Keratinocyte (primary cell): ENCODE measurements around the gene PCYOX1L. TPM values are rescaled to one million over a fixed set of nuclear protein-coding genes. Genes with fewer than 3 reads are reported as not detected.

Experiments used
- DNase-seq: peaks from one replicate; pipeline ENCODE4 v3.0.0-alpha.2; 2011; ENCODE audit warnings: low read depth, missing footprints, low spot score
- FAIRE-seq: peaks from 2 replicates; lab custom pipeline; 2011; peaks lifted over from hg19 to GRCh38; lab: Jason Lieb, UNC
- H2AFZ ChIP-seq: 2 replicates; pipeline ENCODE4 v1.6.0; 2012; ENCODE audit warnings: low read length, control low read depth, inconsistent platforms; ENCODE audit not compliant: control insufficient read depth
- H3K27ac ChIP-seq: 2 replicates; pipeline ENCODE4 v1.5.1; 2011; ENCODE audit warnings: low read length; ENCODE audit not compliant: control insufficient read depth, insufficient read depth
- H3K27me3 ChIP-seq: 3 replicates; pipeline ENCODE4 v1.6.0; 2011; ENCODE audit warnings: low read length; ENCODE audit not compliant: control insufficient read depth, insufficient read depth; ENCODE audit errors: extremely low read depth
- H3K36me3 ChIP-seq, 2 experiments: 2 replicates in 1 of 2; 3 replicates in 1 of 2; pipeline ENCODE4 v1.5.1; 2011; ENCODE audit warnings: low read length in 2 of 2, mild to moderate bottlenecking in 1 of 2; ENCODE audit not compliant: control insufficient read depth in 2 of 2, insufficient read depth in 2 of 2; ENCODE audit errors: extremely low read depth in 1 of 2
- H3K4me1 ChIP-seq: 3 replicates; pipeline ENCODE4 v1.5.1; 2011; ENCODE audit warnings: low read length; ENCODE audit not compliant: control insufficient read depth, insufficient read depth; ENCODE audit errors: extremely low read depth
- H3K4me2 ChIP-seq: 3 replicates; pipeline ENCODE4 v1.6.0; 2011; ENCODE audit warnings: low read depth, low read length; ENCODE audit not compliant: control insufficient read depth, insufficient read depth; ENCODE audit errors: extremely low read depth
- H3K4me3 ChIP-seq, 3 experiments: fragments of 200-600 bp in 1 of 3; sonication (generic) in 1 of 3; 2 replicates in 2 of 3; 3 replicates in 1 of 3; pipeline ENCODE4 v1.5.1; 2011 to 2016; ENCODE audit warnings: low read length in 3 of 3, mild to moderate bottlenecking in 3 of 3, control low read depth in 2 of 3, inconsistent platforms in 1 of 3, low read depth in 1 of 3, mixed read lengths in 1 of 3, mixed run types in 1 of 3, moderate library complexity in 1 of 3; ENCODE audit not compliant: control insufficient read depth in 2 of 3, insufficient read depth in 2 of 3; ENCODE audit errors: extremely low read depth in 1 of 3
- H3K79me2 ChIP-seq: 2 replicates; pipeline ENCODE4 v1.6.0; 2012; ENCODE audit warnings: low read length; ENCODE audit not compliant: control insufficient read depth, insufficient read depth
- H3K9ac ChIP-seq: 3 replicates; pipeline ENCODE4 v1.6.0; 2011; ENCODE audit warnings: low read length; ENCODE audit not compliant: control insufficient read depth, insufficient read depth; ENCODE audit errors: extremely low read depth
- H3K9me1 ChIP-seq: 3 replicates; pipeline ENCODE4 v1.6.0; 2011; ENCODE audit warnings: low read length; ENCODE audit not compliant: control insufficient read depth, insufficient read depth; ENCODE audit errors: extremely low read depth
- H3K9me3 ChIP-seq: 2 replicates; pipeline ENCODE4 v1.5.1; 2012; ENCODE audit warnings: low read depth, low read length; ENCODE audit not compliant: control insufficient read depth
- H4K20me1 ChIP-seq: 3 replicates; pipeline ENCODE4 v1.6.0; 2011; ENCODE audit warnings: low read length; ENCODE audit not compliant: control insufficient read depth, insufficient read depth; ENCODE audit errors: extremely low read depth
- EZH2 ChIP-seq: IDR thresholded peaks from one replicate; pipeline ENCODE4 v1.6.1; 2012; ENCODE audit warnings: inconsistent platforms, mild to moderate bottlenecking, low read length, moderate library complexity
- dilution Hi-C: fragments of 300-500 bp; cut with MboI; formaldehyde crosslinking; loops from one replicate; pipeline ENCODE4 v1.7.0; 2020; ENCODE audit warnings: low sequenced_read_pairs; ENCODE audit not compliant: extremely low pct_ligation_motif_present
- polyA plus RNA-seq, 5 experiments: library from polyadenylated mRNA; depleted of rRNA in 3 of 5; stranded (reverse) in 3 of 5; stranded (forward) in 1 of 5; unstranded in 1 of 5; fragments of >200 nt; gene quantifications; 1 replicate in 1 of 5; 2 replicates in 3 of 5; 3 replicates in 1 of 5; pipeline versions ENCODE4 v1.2.1 to v1.2.3, GENCODE V29; 2011 to 2012; ENCODE audit warnings: missing spikeins in 2 of 5, low read depth in 1 of 5, low replicate concordance in 1 of 5
- TF ChIP-seq, protein P1 (sequence below), 3 experiments: IDR thresholded peaks in 1 of 3; conservative IDR thresholded peaks in 1 of 3; optimal IDR thresholded peaks in 1 of 3; 2 replicates in 2 of 3; 3 replicates in 1 of 3; pipeline versions ENCODE3 to v1.5.1; 2011; ENCODE audit warnings: low read length in 3 of 3, mild to moderate bottlenecking in 3 of 3, moderate library complexity in 2 of 3, control low read depth in 1 of 3, inconsistent platforms in 1 of 3; ENCODE audit not compliant: insufficient read depth in 2 of 3; ENCODE audit errors: extremely low read depth in 1 of 3

Gene PCYOX1L
- polyA plus RNA-seq, 1 donor (not counting 4 experiments of a cell fraction or from before 2014, with no cell fraction given): 9.5 TPM

DNA sequence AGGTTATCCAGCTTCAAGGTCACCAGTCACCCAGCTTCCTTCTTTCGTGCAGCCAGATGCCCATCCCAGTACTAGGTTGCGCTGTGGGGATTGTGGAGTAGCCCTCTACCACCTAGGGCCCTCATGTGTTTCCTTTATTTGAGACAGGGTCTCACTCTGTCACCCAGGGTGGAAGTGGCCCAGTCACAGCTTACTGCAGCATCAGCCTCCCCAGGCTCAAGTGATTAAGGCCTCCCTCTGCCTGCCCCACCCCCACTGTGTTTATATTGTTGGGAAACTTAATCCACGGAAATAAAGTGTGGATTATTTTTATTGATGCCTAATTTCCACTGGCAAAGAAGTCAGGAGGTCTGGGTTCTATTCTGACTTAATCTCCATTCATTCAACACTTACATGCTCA, 17.0 kb downstream of the PCYOX1L start:
- FAIRE-seq: no peak
- dilution Hi-C loops: no loop called here
- no peak overlapping the region for H3K27ac ChIP-seq

GRCh38 chr5:149375434-149375833, 17.6 kb downstream of the PCYOX1L start:
- dilution Hi-C loops: no loop called here
- H3K9ac ChIP-seq: no peak overlapping the region
- no peaks in the 10 kb centered on the region for H3K9me1 ChIP-seq
- no peaks in the 10 kb centered on the region for H3K79me2 ChIP-seq
- H4K20me1 ChIP-seq: no peaks in the 10 kb centered on the region
- no peaks in the 10 kb centered on the region for H3K9me3 ChIP-seq
- TF ChIP-seq, protein P1, sequence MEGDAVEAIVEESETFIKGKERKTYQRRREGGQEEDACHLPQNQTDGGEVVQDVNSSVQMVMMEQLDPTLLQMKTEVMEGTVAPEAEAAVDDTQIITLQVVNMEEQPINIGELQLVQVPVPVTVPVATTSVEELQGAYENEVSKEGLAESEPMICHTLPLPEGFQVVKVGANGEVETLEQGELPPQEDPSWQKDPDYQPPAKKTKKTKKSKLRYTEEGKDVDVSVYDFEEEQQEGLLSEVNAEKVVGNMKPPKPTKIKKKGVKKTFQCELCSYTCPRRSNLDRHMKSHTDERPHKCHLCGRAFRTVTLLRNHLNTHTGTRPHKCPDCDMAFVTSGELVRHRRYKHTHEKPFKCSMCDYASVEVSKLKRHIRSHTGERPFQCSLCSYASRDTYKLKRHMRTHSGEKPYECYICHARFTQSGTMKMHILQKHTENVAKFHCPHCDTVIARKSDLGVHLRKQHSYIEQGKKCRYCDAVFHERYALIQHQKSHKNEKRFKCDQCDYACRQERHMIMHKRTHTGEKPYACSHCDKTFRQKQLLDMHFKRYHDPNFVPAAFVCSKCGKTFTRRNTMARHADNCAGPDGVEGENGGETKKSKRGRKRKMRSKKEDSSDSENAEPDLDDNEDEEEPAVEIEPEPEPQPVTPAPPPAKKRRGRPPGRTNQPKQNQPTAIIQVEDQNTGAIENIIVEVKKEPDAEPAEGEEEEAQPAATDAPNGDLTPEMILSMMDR (optimal IDR thresholded peaks at IDR 0.05 in 1 of 3, IDR thresholded peaks at IDR 0.05 in 1 of 3, conservative IDR thresholded peaks at IDR 0.05 in 1 of 3; ENCODE audit: extremely low read depth in 1 of 3, insufficient read depth in 2 of 3, low read length in 3 of 3): no peak
- no peak for TF ChIP-seq EZH2
- no peak overlapping the region for H2AFZ ChIP-seq
- H3K4me3 ChIP-seq: no peak overlapping the region
- H3K4me1 ChIP-seq: peaks cover 4% of the 10 kb centered on the region
- H3K27me3 ChIP-seq: no peaks in the 10 kb centered on the region
- FAIRE-seq (no peak), DNase-seq (no peak)
- no peak overlapping the region for H3K27ac ChIP-seq
- no peak overlapping the region for H3K4me2 ChIP-seq
- no peaks in the 10 kb centered on the region for H3K36me3 ChIP-seq

More for the DNA sequence above, 17.0 kb downstream of the PCYOX1L start:
- Histone ChIP-seq H3K27me3 (no peaks in the 10 kb centered on the region), H2AFZ (no peak overlapping the region), H3K4me2 (no peak overlapping the region), H3K79me2 (no peaks in the 10 kb centered on the region), H3K36me3 (no peaks in the 10 kb centered on the region), H3K9ac (no peak overlapping the region), H3K9me1 (no peaks in the 10 kb centered on the region), H3K9me3 (no peaks in the 10 kb centered on the region), H4K20me1 (no peaks in the 10 kb centered on the region), H3K4me1 (peaks cover 4% of the 10 kb centered on the region), H3K4me3 (no peak overlapping the region)
- no peak for DNase-seq
- TF ChIP-seq, protein P1 (optimal IDR thresholded peaks at IDR 0.05 in 1 of 3, IDR thresholded peaks at IDR 0.05 in 1 of 3, conservative IDR thresholded peaks at IDR 0.05 in 1 of 3; ENCODE audit: extremely low read depth in 1 of 3, insufficient read depth in 2 of 3, low read length in 3 of 3): no peak
- TF ChIP-seq EZH2: no peak
